PC-3 (cell line): Measurements from ENCODE around the gene ELOVL2.

Experiments
- CTCF ChIP-seq: fragments of 300-600 bp; sonication (generic); conservative IDR thresholded peaks from 2 replicates; pipeline ENCODE4 v1.5.1; 2017; ENCODE audit warnings: antibody characterized with exemption, low read depth, mild to moderate bottlenecking, low read length
- EZH2 ChIP-seq: fragments of 300-600 bp; sonication (generic); IDR thresholded peaks from one replicate; pipeline ENCODE4 v1.6.1; 2017; ENCODE audit warnings: antibody characterized with exemption, mild to moderate bottlenecking, low read length; ENCODE audit not compliant: unreplicated experiment
- EZH2phosphoT487 ChIP-seq: fragments of 300-600 bp; sonication (generic); IDR thresholded peaks from 2 replicates; pipeline ENCODE4 v1.6.1; 2018; ENCODE audit warnings: mild to moderate bottlenecking, antibody characterized with exemption, low read length, borderline replicate concordance

GRCh38 chr6:11009353-11009752, 34.8 kb downstream of the ELOVL2 start:
- TF ChIP-seq EZH2 (no peak), CTCF (no peak), EZH2phosphoT487 (no peak)
